ENCODE measurements around the gene PLXDC1.

PLXDC1 gene

DNA sequence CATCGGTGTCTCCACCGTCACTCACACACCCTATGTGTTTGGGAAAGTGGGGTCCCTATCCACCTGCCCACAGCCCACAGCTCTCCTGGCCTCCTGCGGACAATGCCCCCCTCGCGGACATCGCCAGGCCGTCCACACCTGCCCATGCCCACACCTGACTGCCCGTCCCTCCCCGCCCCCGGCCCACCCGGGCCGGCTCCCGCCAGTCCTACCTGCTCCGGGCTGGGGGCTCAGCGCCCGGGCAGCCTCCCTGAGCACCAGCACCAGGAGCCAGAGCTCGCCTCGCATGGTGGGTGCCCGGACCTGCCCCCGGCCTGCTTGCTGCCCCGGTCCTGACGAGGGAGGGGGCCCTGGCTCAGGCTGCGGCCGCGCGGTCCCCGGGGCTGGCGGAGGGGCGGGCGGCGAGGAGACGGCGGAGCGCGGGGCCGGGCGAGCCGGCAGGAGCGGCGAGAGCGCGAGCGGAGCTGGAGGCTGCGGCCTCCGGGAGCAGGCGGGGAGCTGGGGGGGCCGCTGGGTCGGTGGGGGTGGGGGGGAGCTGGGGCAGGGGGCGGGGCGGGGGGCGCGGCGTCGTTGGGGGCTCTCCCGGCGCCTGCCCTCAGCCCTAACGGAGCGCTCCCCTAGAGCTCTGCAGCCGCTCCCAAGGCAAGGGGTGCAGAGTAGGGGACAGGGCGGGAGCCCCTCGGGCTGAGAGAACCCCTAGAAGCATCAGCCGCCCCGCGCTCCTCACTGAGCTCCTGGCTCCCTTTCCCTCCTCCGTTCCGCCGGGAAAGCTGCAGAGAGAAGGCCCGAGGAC, at the start of gene PLXDC1:
Gene PLXDC1, minus strand, starts transcription at position 488 of the 793 bp plus-strand sequence. Its CDS starts 200 bp downstream, at position 288.
- no peak for DNase-seq

DNA sequence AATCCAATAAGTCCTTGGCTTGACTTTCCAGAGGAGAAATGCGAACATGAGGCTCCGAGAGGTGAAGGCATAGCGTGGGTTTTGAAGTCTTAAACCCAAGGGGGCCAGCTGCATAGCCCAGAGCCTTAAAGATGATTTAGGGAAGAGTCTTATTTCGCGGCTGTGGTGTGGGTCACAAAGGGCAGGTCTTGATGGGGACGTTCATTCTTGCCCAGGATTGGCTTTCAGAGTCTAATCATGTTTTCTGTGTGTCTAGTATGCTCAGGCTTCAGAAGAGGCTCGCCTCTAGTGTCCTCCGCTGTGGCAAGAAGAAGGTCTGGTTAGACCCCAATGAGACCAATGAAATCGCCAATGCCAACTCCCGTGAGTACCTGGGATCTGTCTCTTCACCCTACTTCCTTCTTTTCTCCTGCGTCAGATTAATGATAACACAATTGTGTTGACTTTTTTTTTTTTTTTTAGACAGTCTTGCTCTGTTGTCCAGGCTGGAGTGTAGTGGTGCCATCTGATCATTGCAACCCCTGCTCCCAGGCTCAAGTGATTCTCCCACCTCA, 49.6 kb upstream of the PLXDC1 start:
- DNase-seq, result no peak

DNA sequence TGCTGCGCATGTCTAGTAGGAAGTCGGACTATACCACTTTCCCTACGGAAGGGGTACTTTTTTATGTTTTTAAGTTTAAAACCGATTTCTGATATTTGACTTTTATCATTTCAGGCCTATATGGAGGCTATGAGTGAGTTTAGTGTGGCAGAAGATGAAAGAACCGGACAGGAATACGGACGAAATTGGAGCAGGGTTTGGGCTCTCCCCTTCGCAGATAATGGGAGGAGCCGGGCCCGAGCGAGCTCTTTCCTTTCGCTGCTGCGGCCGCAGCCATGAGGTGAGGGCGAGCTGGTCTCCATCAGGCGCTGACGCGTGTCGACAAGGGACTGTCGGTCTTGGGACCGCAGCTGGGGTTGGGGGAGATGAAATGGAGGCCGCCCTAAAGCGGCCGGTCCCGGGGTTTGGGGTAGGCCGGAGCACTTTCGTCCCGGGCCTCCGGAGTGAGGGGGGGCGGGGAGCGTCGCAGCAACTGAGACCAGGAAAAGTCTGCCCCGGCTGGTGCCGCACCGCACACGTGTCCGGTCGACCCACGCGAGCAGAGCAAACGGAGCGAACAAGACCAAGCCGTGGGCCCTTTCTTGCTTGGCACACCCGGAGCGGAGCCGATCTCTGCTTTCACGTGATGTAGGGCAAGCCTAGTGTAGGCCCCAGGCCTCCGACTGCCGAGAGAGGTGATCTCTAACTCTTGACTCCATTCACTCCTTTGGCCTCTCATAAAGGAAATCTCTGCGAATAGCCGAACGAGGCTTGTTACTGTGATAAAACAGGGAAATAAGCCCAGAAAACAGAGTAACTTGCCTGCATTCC, 48.8 kb upstream of the PLXDC1 start, which contains the start of gene RPL19:
Gene RPL19, plus strand, starts transcription at position 214 of the 810 bp plus-strand sequence. Its CDS starts 62 bp downstream, at position 276.
- peak; percentile 85 for DNase-seq

DNA sequence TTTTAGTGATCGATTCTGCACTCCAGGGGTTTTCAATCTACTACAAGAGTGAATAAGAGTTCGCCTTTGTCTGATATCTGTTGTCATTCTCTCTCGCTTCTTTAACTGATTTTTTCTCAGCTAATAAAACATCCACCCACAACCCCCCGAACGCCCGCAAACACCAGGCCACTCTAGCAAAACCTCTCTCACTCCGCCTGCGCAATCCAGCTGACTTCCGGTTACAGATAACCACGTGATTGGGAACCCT, 48.3 kb upstream of the PLXDC1 start:
- peak; percentile 92 for DNase-seq

DNA sequence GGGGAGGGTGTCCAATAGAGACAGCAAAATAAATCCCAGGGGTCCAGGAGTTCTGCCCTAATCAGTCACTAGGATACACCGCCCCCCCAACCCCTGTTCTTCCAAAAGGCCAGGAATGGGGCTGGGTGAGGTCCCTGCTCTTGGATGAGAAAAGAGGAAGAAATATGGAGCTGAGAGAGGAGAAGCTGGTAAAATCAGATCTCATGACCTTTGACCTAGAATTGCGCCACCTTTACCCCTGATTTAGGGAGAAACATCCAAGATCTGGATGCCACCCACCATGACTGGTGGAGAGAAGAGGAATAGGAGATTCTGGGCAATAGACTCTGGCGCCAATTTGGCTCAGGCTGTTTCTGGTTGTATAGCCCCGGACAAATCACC, 46.7 kb upstream of the PLXDC1 start:
- no peak for DNase-seq

DNA sequence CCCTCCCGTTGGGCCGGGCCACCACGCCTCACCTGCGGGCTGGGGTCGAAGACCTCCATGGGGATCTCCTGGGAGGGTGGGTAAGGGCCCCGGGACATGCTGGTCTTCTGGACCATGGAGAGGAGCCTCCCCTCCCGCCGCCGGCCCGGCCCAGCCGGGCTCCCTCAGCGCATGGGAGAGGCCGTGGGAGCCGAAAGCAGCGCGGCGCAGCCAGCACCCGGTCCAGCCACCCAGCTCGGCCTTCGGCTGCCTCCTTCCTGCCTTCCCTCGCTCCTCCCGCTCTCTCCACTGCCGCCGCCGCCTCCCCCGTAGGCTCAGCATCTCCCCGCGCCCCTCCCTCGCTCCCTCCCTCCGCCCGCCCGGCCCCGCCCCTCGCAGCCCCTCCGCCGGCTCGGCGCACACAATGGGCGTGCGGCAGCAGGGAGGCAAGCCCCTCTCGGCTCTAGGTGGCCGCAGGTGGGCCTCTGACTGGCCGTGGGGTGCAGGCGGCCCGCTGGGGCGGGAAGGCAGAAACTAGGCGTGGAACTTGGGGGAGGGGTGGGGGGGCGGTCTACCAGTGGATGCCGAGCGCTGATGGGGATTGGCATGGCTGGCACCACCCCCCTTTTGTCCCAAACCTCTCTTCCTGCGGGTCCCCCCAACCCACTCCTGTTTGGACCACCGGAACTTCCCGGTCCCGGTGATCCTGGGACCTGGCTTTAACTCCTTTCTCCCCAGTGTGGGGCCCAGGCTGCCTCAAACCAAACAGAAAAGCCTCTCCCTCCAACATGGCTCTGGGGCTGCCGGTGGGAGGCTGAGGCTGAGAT, 46.1 kb upstream of the PLXDC1 start, which contains the start of gene CACNB1:
Gene CACNB1, minus strand, starts transcription at position 290 of the 806 bp plus-strand sequence. Its CDS starts 174 bp downstream, at position 116.
- peak; percentile 91 for DNase-seq

DNA sequence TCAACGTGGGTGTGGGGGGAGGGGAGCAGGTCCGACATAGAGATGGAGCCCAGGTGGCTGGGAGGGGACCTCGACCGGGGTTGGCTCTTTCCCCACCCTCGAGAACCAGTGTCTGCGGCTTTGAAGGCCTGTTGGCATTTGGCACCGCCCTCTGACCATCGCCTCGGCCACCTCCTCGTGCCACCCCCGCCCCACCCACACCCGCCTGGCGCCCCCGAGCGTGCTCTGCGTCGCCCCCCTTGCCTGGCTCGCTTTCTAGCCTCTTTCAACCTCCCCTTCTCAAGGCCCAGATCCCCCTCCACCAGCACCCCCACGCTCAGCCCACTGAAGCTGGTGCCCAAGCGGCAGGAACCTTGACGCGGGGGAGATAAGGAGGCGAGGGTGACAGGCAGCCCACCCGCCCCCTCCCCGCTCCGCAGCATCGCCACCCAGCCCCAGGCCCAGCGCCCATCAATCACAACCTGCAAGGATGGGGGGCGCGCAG, 45.4 kb upstream of the PLXDC1 start:
- peak; percentile 67 for DNase-seq

DNA sequence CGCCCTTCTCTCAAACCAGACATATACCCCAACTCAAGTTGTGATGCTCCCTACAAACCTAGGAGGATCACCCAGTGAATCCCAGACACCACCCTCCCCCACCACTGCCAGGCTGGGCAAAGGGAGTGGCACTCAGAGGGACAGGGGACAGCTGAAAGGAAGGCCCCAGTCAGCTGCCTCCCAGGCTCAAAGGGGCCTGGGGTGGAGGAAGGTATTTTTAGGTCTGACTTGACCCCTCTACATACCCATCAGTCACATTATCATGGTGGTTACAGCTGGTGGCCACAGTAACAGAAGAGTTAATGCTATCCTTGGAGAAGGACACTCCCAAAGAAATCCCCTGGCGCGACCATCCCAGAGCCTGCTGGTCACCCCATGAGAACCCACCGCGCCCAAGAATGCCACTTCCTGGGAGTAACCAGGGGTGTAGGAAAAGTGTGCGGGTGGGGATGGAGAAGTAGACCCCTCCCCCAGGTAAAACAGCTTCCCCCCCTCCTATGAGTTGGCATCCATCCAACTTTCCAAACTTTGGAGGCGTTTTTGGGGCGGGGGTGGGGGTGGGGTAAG, 44.9 kb upstream of the PLXDC1 start:
- peak; percentile 61 for DNase-seq

DNA sequence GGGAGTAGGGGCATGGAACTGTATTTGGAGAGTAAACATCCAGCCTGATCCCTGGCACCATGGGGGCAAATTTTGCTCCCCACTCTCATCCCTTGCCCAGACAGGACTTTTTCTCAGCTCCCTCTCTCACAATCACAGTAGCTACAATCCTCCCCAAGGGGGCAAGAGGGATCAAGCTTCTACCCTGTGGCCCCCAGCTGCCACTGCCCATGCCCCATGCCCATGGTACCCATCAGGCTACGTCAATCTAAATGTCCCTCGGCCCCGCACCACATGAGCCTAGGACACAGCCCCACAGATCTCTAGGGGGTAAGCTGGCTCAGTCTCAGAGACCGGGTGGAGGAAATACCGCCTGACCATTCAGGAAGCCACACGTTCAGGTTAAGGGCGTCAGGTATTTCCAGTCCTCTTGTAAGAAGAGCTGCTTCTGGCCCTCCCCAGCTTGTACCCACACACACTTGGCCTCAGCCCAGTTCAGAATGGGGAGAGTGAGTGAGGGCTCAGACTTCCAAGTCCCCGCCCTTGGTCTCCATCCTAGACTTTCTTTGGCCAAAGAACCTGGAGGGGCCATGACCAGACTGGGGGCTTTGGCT, 44.2 kb upstream of the PLXDC1 start:
- peak; percentile 71 for DNase-seq

DNA sequence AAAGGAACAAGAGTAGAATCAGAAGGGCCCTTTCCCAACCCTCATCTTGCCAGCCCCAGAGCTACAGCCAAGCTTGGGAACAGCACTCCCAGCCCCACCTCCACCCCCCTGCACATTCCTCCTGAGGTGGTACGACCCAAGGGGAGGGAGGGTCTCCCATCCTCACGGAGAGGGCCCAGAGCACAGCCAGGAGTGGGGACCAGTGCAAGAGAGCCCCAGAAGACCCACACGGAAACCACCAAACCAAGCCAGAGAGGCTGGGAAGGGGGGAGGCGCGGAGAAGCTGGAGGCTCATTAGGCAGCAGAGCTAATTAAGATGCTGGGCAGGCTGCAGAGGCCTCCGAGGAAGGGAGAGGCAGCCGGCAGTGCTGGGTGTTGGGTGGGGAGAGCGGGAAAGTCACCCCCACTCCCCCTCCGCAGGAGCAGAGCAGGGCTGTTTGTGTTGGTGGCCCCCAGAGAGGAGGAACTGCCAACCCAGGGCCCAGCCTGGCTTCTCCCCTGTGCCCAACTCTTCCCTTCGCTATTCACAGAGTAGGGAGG, 43.6 kb upstream of the PLXDC1 start:
- DNase-seq, result no peak

DNA sequence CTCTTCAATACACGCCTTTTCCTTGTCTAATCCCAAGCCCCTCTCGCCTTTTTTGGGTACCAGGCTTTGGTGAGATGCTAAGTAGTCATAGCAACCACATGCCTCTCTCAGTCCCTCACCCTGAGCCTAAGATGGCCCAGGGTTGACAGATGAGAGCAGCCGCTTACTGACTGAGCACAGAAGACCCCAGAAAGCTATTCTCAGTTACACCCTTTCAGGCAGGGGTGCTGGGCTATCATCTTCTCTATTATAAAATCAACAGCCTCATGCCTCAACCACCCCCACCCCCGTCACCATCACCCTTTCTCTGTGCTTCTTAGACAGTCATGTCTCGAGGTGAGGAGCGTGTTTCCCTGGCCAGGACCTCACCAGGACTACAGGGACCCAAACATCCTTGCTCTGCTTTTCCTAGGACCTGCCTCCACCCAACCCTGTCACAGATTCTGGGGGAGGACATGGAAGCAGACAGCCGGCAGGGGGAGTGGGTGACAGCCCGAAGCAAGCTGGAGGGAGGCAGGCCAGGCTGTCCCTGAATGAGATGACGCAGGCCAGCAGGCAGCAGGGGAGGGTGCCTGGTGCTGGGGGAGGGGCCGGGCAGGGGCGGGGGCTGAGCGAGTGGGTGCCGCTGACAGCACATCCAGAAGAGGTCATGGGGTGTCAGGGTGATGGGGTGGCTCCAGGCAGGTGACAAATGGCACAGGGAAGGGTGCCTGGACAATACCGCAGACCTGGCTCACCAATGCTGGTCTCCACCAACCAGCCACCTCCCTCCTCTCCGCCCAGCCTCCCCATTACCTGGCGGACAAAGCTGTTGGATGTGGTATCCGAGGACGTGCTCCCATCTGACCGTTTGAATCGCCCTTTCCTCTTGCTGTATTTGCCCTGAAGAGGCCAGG, 42.9 kb upstream of the PLXDC1 start:
- peak; percentile 81 for DNase-seq

DNA sequence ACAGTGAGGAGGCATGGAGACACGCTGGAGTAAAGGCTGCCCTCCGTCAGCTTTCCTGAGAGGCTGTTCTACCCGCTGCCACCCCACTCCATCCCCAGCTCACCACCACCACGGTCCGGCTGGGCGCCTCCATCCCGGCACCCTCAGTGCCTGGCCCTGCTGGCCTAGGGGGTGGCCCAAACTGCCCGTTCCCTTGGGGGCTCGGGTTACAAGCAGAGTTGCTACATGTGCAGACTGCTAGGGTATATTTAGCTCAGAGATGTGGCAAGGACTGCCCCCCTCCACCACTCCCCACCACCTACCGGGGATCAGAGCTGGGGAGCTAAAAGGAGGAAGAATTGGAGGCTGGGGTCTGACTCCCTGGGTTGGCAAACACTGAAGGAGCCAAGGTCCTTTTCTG, 41.9 kb upstream of the PLXDC1 start:
- DNase-seq, result no peak

DNA sequence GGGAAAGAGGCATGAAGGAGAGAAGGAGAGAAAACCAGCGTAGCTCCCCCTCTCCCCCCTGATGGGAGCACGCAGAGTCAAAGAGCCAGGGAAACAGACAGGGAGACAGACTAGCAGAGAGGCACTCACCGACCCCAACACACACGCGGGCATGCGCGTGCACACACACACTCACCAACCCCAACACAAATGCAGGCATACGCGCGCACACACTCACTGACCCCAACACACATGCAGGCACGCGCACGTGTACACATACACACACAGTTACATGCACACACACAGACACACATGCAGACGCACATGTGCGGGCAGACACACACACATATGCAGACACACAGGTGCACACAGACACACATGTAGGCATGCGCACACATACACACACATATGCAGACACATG, 41.5 kb upstream of the PLXDC1 start:
- DNase-seq, result no peak

DNA sequence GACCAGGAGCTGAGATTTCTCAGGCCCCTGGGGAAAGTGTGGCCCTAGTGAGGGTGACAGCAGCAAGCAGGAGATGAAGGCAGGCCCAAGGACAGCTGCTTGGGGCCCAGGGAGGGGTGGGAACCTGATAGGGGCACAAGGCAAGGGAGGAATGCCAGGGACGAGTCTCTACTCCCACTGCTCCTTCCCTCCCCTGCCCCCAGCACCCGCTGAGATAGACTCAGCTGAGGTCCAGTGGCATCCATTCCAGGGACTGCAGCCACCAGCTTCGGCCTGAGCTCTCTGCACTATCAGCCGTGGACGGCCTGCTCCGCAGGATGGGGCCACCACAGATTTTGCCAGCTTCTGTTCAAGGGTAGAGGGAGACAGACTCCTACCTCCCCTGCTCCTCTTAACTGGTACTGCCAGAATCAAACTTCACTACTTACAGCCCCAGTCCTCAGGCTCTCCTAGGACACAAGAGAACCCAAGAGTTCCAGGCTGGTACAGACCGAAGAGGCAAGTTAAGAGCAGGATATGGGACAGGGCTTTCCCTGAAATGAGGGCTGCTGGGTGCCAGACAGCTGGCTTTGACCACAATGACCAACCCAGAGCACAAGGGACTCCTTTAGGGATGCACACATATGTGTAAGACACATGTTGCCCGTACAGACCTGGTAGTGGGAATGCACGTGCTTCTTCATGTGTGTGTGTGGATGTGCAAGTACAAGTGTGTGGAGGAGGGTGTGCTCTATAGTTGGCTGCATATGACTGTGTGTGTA, 40.5 kb upstream of the PLXDC1 start:
- DNase-seq, result peak; percentile 63

DNA sequence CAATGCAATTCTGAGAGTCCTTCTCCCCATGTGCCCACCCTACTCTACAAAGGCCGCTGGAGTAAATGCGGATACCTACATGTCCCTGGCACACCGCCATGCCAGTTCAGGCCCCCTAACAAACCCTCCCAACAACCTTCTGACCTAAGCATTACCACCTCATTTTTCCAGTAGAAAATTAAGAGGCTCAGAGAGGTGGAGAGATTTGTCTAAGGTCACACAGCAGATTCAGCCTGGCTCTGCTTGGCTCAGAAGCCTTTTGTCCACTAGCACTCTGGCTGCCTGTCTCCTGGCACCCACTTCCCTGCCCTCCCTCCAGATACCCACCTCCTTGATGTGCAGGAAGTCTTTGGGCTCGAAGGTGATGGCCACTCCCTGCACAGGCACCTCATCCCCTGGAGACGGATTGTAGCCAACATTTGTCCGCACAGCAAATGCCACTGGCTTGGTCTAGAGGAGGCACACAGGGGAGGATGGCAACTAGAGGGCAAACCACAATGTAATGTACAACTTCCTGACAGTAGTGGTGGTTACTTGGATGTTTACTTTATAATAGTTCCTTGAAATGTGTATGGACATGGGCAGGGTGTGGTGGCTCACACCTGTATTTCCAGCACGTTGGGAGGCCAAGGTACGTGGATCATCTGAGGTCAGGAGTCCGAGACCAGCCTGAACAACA, 35.9 kb upstream of the PLXDC1 start:
- no peak for DNase-seq

DNA sequence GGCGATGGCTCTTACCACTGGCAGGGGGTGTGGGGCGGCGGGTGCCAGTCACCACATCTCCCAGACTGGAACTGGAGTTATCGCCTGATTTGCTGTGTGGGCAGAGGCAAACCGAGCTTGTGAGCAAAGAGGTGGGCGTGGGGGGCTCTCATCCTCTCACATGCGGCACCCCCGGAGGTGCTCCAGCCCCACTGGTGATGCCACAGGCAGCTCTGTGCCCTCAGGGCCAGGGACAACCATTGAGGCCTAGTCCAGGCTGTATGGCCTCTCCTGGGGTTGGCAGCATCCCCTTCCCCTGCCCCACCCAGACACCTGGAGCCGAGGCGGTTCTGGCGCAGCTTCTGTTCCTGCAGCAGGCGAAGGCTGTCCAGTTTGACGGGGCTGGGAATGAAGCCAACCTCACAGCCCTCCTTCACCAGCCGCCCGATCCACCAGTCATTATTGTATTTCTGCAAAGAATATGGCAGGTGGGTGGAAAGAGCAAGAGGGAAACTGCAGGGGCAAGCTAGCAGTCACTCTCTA, 35.1 kb upstream of the PLXDC1 start:
- DNase-seq, result no peak

DNA sequence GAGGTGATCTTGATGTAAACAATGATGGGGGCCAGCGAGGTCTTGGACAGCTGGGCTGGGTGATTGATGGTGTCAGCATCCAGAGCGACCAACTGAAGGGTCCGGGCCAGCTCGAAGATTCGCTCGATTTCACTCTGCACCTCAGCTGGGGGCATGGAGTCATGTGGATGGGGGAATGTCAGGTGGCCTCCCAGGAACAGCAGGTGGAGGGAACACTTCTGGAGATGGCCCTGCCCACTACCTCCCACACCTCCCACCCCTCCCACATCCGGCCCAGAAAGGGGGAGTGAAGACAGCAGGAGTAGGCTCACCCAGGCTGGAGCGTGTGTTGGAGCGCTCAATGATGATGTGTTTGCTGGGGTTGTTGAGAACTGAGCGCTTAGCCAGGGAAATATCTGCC, 32.3 kb upstream of the PLXDC1 start:
- DNase-seq, result no peak

DNA sequence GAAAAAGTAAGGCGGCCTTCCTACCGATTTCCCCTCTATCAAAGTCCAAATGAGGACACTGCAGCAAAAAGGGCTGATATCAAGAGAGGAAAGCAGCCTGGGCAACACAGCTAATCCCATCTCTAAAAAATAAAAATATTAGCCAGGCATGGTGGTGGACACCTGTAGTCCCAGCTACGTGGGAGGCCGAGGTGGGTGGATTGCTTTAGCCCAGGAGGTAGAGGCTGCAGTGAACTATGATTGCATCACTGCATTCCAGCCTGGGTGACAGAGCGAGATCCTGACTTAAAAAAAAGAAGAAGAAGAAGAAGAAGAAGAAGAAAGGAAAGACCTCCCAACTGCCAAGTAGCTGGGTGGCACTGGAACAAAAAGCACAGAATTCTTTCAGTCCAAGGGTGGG, 31.6 kb upstream of the PLXDC1 start:
- no peak for DNase-seq

DNA sequence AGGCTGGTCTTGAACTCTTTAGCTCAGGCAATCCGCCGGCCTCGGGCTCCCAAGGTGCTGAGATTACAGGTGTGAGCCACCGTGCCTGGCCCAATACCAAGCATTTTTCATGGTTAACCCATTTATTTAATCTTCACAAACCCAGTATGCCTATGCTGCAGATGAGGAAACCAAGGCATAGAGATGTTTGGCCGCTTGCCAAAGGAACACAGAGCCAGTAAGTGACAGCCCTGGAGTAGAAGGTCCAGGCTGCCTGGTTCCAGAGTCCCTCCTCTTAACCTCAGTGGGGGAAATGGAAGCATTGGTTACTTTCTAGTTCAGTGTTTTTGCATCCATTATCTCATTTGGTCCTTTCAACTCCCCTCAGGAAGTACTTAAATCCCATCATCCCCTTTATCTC, 29.9 kb upstream of the PLXDC1 start:
- DNase-seq, result no peak

All from right hindlimb (tissue), 1 donor.